GM21529 (cell line): ENCODE results near the gene HCN3.

Source experiments
- ATAC-seq: cut with Tn5 transposase; IDR thresholded peaks from one replicate; pipeline ENCODE4 v1.9.1; 2021; ENCODE audit not compliant: unreplicated experiment

The HCN3 gene

DNA sequence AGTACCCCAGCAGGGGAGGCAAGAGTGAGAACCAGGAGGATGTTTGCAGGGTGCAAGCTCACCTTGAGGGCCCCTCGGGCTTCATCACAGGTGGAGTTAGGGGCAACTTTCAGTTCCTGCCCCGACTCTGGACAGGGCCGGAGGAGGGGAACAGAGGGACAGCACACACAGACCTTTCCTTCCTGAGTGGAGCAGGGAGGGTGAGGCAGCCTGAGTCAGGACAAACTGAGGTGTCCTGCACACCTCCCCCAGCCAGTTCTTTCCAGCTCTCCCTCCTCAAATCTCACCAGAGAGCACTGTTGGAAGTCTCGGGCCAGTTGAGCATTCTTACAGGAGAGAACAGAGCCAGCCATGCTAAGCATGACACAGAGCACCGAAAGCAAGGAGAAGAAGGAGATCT lies 23.5 kb upstream of the HCN3 start:
- ATAC-seq, result no peak

DNA sequence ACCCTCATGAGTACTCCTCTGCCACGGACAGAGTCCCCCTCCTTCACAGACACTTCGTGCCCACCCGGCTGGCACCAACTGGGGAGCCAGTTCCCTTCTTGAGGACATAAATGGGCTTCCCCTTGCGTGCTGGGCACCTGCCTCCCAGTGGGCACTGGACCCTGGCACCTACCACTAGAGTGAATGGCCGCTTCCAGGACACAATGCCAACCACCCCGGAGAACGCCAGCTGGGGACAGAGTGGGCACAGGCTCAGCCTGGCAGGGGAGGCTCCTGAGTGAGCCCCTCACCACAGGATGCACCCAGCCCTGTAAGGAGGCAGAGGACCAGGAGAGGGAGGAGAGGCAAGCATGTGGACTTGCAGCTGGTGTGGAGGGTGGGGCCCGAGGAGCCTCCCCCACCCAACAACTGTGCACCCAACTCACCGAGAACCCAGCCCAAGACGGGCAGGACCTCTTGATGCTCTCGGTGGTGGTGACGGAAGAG lies 23.0 kb upstream of the HCN3 start:
- no peak for ATAC-seq

DNA sequence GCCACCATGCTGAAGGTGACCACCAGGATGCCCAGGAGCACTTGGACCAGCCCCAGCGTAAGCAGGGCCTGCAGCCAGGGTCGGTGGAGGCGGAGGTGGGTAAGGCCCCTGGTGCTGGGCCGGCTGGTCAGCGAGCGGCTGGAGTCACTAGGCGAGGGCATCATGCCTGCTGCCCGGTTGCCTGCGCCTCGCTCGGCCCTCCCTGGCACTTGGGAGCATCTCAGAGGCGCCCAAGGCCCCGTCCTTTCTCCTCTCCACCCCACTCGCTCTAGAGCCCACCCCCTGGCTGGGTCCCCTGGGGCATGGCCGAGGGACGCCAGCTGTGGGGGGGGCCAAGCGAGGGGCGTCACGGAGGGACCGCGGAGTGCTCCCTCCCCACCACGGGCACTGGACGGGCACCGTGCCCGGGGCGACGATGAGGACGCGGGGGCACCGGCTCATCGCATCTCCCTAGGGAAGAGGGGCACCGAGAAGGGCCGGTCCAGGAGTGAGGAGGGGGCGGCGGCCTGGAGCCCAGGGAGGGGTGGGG lies 22.5 kb upstream of the HCN3 start:
- ATAC-seq, result no peak

DNA sequence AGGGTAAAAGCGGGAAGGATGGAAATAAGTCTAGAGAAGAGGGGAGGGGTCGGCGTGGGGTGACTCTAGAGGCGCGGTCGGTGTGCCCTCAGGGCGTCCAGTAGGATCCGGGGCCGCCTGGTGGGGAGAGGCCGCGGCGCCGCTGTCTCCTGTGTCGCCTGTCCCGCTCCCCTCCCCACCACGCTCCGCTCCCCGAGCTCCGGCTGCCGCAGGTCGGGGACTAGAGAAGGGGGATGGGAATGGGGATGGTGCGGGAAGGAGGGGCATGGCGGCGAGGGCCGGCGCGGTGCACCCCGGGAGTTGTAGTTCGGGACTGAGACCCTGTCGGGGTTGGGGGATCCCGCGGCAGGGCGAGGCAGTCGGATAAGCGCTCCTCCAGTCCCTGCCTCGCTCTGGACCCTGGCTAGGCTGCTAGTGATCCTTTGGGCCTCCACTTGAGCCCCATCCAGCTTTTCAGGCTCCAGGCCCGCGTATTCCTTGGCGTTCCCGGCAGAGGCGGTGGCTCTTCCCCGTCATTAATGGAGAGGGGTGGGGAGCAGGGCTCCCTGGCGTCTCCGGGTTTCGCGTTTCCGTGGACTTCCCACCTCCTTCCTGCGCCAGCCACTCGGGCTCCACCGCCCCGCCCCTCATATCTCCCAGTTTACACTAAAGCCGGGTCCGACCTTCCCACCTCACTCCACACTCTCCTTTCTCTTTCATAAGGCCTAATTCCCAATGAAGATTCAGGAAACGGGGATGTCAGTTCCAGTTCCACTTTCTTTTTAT lies 21.8 kb upstream of the HCN3 start, which contains the start of gene ENTREP3:
Gene ENTREP3 (minus strand): TSS at position 241 of the 765 bp plus-strand sequence. CDS start 606 bp downstream, outside the sequence.
- no peak for ATAC-seq

DNA sequence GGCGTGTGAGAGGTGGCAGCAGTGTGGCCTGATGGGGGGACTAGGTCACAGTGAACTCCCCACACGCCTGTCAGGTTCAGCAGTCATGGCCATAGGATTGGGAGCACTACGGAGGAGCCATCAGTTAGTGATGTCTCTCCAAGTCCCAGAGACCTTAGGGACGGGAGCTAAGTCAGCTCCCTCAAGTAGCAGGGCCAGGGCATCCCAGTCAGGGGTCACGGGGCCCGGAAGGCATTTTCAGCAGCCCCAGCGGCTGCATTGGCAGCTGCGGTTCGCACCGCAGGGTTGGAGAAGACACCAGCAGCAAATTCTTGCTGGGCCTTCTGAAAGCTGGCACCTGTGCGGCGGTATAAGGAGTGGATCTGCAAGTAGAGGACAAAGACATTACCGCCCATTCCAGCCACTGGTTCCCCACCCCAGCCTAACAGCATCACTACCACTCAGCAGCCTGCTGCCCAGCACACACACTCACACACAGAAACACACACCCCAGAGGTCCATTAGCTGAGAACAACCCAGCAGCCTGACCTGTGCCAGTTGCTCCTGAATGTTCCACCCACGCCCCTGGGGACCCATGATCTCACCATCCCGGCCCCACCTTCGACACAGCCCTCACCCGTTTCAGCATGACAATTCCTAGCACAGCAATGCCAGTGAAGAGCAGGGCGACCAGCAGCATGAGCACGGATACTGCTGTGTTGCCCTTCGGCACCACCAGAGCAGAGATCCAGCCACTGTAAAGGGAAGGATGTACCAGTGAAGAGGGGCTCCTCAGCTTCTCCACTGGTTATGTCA lies 21.0 kb upstream of the HCN3 start:
- no peak for ATAC-seq

DNA sequence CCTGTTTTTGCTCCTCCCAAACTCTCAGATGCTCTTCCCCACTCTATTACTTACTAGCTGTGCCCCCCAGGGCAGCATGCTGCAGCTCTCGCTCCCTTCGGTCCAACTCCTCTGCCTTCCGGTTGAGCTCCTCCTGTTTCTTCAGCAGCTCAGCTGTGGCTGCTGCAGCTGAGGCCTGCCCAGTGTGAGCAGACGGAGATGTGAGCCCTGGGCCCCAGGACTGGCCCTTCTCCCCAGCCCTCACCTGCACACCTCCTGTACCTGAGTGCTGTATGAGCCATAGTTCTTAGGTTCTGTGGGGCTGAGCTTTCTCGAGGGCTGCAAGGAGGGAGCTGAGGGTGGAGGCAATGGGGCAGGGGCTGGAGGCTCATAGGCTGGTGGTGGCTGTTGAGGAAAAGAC lies 17.0 kb upstream of the HCN3 start:
- no peak for ATAC-seq

DNA sequence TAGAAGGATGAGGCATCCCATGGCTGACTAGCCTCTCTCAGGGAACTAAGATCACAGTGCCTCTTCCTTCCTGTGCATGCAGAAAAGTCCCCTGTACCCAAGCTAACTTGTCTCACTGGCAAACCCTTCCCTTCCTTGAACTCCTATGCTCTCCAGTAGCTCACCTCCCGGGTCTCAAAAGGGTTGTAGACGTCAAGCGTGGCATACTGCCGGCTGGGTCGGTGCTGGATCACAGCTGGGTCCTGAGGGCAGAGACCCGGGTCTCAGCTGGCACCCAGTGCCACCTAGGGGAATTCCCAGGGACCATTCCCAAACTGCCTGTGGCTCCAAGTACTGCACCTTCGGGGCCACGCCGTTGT lies 15.8 kb upstream of the HCN3 start:
- no peak for ATAC-seq

DNA sequence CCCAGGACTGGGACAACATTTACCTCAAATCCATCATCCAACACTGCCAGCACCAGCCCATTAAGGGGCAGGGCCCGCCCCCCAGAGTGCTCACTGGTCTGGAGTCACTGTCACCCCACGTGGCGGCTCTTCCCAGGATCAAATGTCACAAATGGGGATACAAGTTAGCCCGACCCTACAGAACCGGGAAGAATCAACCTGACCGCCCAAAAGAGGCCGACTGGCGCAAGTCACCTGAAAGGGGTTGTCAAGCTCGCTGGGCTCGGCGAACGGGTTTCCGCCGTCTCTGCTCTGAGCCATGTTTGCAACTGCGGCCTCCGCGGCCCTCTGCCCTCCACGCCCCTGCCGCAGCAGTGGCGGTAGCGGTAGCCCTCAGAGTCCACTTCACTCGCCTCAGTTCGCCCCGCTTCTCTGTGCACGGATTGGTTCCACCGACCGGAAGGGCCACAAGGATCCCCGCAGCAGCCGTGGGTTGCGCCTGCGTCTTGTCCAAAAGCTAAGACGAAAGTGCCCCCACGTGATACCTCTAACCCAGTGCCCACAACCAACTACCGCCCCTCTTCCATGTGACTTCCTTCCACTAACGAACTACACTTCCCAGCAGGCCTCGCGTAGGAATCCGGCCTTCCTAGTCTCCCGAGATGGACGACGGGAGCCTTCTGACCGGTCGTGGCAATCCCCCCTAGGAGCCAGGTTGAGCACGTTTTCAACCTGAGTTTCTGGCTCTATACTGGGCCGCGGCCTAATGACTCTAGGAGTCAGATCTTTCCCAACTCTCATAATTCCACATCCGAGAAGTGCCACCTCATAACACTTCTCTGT lies 15.2 kb upstream of the HCN3 start, which contains the start of gene SCAMP3:
Gene SCAMP3 (minus strand): TSS at position 509 of the 822 bp plus-strand sequence. CDS start 209 bp downstream, at position 300.
- peak; percentile 94 for ATAC-seq

DNA sequence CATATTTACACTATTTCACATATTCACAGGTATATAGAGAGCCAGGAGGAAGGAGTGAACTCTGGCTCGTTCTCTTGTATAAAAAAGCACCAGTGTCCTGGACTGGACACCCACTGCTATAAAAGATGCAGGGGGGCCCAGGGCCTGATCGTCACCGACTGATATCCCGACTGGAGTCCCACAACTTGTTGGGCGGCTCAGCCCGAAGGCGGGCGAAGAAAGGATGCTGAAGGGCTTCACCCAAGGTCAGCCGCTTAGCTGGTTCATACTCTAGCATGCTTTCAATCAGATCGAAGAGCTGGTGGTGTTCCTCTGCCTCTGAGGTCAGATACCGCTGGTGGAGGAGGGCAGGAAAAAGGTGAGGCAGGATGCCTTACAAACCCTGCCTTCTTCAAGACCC lies 14.2 kb upstream of the HCN3 start:
- ATAC-seq, result no peak

DNA sequence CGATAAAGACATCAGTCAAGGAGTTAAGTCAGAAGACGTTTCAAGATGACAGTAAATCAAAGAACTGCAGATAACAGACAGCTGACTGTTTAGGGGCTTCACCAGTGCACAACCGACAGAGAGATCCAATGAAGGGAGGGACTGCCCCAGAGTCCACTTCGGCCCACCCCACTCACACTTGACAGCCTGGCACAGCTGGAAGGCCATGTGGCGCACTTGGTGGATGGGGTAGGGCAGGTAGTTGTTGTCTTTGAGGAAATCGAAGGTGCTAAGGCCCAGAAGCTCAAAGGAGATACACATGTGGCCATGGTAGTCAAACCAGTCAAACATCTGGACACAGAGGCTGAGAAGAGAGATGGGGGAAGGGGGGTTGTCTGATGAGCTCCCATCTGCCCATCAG lies 10.7 kb upstream of the HCN3 start:
- ATAC-seq, result no peak

DNA sequence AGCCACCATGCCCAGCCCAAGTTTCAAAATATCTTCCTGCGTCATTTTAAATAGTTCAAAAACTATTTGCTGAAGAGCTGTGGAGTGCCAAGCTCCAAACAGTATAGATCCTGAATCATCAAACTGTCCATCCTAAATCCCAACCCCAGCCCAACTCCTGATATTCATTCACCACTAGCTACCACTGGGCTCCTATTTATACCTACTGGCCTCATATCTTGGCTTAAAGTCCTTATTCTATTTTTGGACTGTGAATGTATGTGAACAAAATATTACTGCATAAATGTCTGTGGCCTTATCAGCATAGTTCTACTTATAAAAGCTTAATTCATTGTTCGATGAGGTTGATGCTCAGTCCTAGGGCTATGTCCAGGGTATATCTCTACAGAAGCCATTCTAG lies 9.9 kb upstream of the HCN3 start:
- no peak for ATAC-seq

DNA sequence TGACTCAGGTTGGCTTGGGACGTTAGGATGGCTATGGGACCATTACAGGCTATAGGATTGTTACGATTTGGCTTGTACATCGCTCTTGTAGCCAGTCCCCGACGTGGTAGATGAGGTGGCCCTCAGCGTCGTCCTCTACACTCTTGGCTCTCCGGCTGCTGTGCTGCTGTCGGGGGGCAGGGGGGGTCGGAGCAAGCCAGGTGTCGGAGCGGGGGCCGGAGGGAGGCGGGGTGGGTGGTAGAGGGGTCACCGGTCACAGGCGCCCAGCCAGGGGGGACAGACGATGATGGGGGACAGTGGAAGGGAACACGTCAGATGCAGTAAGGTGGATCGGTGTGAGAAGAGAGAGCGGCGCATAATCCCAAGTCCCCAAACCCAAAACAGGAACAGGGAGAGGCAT lies 8.6 kb upstream of the HCN3 start:
- ATAC-seq, result no peak

DNA sequence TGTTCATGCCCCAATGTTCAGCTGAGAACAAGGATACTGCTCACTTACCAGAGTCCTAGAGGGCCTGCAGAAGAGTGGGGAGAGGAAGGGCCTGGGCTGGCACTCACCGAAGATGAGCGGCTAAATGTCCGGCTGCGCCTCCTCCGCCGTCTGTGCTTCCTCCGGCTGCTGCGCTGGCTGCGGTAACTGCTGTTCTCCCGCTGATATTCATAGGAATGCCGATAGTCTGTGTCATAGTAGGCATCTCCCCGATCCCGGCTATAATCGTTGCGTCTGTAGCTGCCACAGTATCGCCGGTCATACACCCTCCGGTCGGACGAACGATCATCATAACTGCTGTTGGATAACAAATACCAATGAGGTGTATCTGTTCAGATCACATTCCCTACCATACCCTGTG lies 7.9 kb upstream of the HCN3 start:
- ATAC-seq, result no peak

DNA sequence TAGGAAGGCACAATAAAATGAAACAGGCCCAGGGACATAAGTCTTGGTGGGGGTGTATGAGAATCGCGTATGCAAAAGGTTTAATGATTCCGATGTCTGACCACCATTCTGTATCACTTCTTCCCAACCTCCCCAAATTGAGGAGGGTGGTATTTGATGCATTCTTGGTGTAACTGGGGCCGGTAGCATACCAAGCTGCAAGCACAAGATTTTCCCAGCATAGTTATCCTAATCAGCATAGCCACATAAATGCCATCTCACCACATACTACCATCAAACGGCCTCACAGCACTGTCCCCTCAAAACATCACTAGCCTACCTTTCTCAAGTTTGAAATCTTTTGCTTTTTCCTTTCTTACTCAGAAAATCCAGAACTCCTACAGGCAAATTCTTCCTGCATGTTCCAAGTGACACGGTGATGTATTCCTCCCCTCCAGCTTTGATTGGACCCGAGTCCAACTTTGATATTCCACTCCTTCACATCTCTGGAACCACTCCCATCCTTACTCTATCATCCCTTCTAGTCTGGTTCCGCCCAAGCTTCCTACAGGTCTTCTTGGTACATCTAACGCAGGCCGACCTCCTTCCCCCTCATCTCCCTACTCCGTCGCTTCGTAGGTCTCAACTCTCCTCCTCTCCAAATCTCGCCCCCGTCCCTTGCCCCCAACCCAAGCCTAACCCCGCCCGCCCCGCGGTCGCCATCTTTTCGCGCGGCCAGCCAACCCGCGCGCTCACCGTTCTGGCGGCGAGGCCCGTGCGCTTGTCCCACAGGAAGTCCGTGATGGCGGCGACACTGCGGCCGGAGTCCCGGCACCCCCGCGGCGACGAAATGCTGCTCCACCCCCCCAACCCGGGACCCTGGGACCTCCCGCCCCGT lies 4.6 kb upstream of the HCN3 start:
- peak; percentile 33 for ATAC-seq

DNA sequence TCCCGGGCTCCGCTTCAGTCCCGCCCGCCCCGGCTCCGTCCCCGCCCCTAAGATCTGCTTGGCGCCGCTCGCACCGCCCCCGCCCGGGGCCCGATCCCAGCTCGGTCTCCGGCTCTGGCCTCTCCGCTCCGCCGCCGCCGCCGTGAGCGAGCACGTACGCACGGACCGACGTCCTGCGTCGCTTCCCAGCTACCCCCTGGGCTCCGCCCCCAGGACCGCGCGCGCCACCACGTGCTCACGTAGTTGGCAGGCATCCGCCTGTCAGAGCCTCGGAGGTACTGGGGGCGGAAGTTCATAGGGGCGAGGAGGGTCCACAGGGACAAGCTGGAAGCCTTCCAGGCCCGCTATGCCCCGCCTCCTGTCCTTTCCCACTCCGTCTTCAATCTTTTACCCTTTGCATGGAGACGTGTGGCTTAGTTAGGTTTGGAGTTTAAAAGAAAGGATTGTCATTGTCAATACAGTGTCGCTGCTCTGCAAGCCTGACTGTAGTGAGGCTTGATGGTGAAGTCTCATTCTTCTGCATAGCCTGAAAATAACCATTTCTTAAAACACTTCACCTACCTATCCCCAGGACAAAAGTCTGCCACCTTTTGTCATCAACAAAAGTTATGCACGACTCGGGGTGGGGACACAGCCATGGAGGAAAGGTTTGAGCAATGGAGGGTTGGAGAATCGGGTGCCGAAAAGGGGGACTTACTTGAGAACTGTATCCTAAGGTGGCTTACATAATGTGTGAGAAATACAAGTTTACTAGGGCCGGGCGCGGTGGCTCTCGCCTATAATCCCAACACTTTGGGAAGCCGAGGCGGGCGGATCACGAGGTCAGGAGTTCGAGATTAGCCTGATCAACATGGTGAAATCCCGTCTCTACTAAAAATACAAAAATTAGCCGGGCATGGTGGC lies 3.7 kb upstream of the HCN3 start, which contains the start of gene CLK2:
Gene CLK2 (minus strand): TSS at position 162 of the 903 bp plus-strand sequence. CDS start 2,527 bp downstream, outside the sequence.
- ATAC-seq, result peak; percentile 75

DNA sequence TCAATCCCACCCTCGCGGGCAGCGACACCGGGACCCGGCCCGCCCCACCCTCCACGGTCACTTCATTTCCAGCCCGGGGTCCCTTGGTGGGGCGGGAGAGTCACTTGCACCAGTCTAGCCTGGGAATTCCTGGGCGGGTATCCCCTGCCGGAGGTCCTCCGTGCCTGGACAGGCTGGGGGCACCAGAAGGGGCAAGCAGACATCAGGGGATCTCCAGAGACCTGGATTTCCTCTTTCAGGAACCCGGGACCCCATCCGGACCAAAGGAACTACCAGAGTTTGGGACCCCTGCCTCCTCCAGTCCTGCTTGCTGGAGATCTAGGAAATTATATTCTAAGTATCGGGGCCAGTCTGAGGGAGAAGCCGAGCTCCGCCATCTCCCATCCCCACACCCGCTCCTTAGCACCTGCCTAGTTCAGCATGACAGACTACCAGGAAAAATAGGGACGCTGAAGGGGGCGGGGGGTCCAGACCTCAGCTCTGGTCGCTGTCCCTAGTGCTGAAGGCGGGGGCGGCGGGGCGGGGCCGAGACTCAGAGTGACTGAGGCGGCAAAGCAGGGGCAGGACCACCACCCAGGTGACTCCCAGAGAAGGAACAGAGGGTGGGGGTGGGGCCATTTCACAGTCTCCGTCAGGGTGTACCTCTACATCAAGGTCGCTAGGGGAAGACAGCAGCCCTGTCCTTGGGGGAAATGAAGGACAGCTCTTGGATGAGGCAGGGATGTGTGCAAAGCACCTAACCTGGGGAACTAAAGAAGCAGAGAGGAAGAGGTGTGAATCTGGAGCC lies 832 bp downstream of the HCN3 start:
- ATAC-seq, result no peak

DNA sequence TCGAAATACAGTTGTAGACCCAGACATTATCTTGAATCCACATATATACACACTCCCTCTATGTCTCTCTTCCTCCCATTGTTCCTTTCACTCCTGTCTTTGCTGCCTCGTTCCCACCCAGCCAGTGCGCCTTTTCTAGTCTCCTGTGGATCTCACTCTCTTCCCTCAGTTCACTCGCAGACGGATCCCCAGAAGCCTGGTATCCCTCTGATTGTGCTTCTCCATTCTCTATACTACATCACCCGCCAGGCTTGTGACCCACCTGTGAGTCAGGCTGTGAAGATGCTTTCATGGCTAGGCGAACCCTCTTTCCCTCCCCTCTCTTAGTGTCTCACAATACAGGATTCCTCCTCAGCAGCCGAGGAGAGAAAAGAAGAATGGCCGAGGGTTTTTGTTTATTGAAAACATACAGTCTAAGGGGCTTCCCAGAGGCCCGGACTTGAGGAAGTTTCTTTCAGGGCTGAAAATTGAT lies 1.5 kb downstream of the HCN3 start:
- ATAC-seq, result no peak

DNA sequence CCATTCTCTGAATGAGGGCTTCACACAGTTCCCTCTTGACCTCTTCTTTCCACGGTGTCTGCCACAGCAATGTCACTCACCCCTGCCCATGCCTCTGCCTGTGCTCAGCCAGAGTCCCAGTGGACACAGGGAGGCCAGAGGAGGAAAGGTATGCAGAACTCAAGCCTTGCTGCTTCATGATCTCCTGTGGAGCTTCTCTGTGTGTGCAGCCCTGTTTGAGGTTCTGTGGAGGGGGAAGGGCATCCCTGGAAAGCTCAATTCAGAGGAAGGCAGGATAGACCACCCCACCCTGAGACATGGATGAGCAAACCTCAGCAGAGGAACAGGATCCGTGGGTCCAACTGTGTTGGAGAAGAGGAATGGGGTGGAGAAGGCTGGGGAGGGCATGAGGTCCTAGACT lies 2.0 kb downstream of the HCN3 start:
- no peak for ATAC-seq
